Natural killer cell (primary cell): Measurements from ENCODE around the gene MCMBP. TPM values are rescaled to one million over a fixed set of nuclear protein-coding genes. Genes with fewer than 3 reads are reported as not detected.

ENCODE experiments used
- ATAC-seq, 3 donors: fragments of 150-1000 bp in 2 of 3; fragments of 200-7000 bp in 1 of 3; cut with Tn5 transposase; 1 replicate in 1 of 3; 2 replicates in 2 of 3; pipeline ENCODE4 v1.10.0; 2021; ENCODE audit warnings: mild to moderate bottlenecking in 2 of 3, moderate library complexity in 2 of 3
- DNase-seq, 2 donors: peaks; one replicate each; pipeline versions ENCODE4 v3.0.0 to v3.0.0-alpha.2; 2013 to 2021; ENCODE audit warnings: mixed read lengths in 1 of 2
- H3K27ac ChIP-seq: one replicate; pipeline ENCODE4 v1.5.1; 2013; ENCODE audit warnings: mild to moderate bottlenecking, low read length
- H3K27me3 ChIP-seq: one replicate; pipeline ENCODE4 v1.6.1; 2013; ENCODE audit warnings: low read length; ENCODE audit not compliant: control insufficient read depth, insufficient read depth
- H3K36me3 ChIP-seq: one replicate; pipeline ENCODE4 v1.6.1; 2013; ENCODE audit warnings: low read length; ENCODE audit not compliant: control insufficient read depth, insufficient read depth
- H3K4me1 ChIP-seq: one replicate; pipeline ENCODE4 v1.6.1; 2013; ENCODE audit warnings: low read length; ENCODE audit not compliant: control insufficient read depth, insufficient read depth
- H3K4me3 ChIP-seq: one replicate; pipeline ENCODE4 v1.5.1; 2013; ENCODE audit warnings: low read length
- H3K9me3 ChIP-seq: one replicate; pipeline ENCODE4 v1.6.1; 2013; ENCODE audit warnings: low read length; ENCODE audit not compliant: control insufficient read depth, insufficient read depth
- H3K27ac Mint-ChIP-seq, 2 donors: one replicate each; pipeline ENCODE4 v1.8.0; 2022; ENCODE audit warnings: mild to moderate bottlenecking in 2 of 2, mixed read lengths in 2 of 2, moderate library complexity in 1 of 2
- H3K27me3 Mint-ChIP-seq, 2 donors: one replicate each; pipeline ENCODE4 v1.8.0; 2022; ENCODE audit warnings: low read depth in 2 of 2, mixed read lengths in 2 of 2
- H3K36me3 Mint-ChIP-seq: one replicate; pipeline ENCODE4 v1.8.0; 2022; ENCODE audit warnings: mixed read lengths
- H3K4me1 Mint-ChIP-seq, 2 donors: one replicate each; pipeline ENCODE4 v1.8.0; 2022; ENCODE audit warnings: mixed read lengths in 2 of 2
- H3K4me3 Mint-ChIP-seq: one replicate; pipeline ENCODE4 v1.8.0; 2022; ENCODE audit warnings: mild to moderate bottlenecking, moderate library complexity, mixed read lengths
- H3K9me3 Mint-ChIP-seq, 2 donors: one replicate each; pipeline ENCODE4 v1.8.0; 2022; ENCODE audit warnings: mixed read lengths in 2 of 2
- CTCF ChIP-seq: fragments of 200-600 bp; IDR thresholded peaks from one replicate; pipeline ENCODE4 v1.8.0; 2022; ENCODE audit warnings: antibody characterized with exemption
- WGBS: methylation state at CpG from one replicate; pipeline ENCODE4 v1.1.7; 2013; ENCODE audit warnings: missing lambda C conversion rate; ENCODE audit not compliant: insufficient coverage; 5-methylcytosine and 5-hydroxymethylcytosine counted together
- intact Hi-C: fragments of 100-400 bp; cut with micrococcal nuclease; formaldehyde crosslinking; loops from one replicate; pipeline ENCODE4 v1.14.2; 2022
- total RNA-seq, 4 donors: library from RNA; stranded (reverse); fragments of 120-200 nt in 1 of 4; gene quantifications; one replicate each; pipeline versions ENCODE4 v1.2.3 to v1.2.4, GENCODE V29; 2013 to 2022

MCMBP gene
- total RNA-seq, 3 donors from 2014 or later (not counting 1 experiment from before 2014, with no cell fraction given), result 26.4 to 39.2 (median 28.6) TPM

GRCh38 chr10:119824299-119824698 lies 48.3 kb downstream of the MCMBP start:
- intact Hi-C loops, result no loop called here
- DNase-seq, result no peak
- Mint-ChIP-seq H3K27me3 (no peaks in the 10 kb centered on the region), H3K36me3 (peaks cover 12% of the 10 kb centered on the region), H3K9me3 (no peaks in the 10 kb centered on the region), H3K4me3 (no peak overlapping the region), H3K4me1 (no peaks in the 10 kb centered on the region), H3K27ac (no peak overlapping the region)
- H3K27ac ChIP-seq, result no peak overlapping the region
- H3K9me3 ChIP-seq, result no peaks in the 10 kb centered on the region
- no peak for ATAC-seq
- H3K4me3 ChIP-seq, result no peak overlapping the region
- TF ChIP-seq CTCF, result no peak
- H3K36me3 ChIP-seq, result peaks cover 34% of the 10 kb centered on the region
- no peaks in the 10 kb centered on the region for H3K27me3 ChIP-seq
- WGBS, result 58% methylated on average over 3 of the region's 3 CpGs
- H3K4me1 ChIP-seq, result no peaks in the 10 kb centered on the region

GRCh38 chr10:119821182-119821581 lies 51.5 kb downstream of the MCMBP start:
- peaks cover 7% of the 10 kb centered on the region for H3K36me3 Mint-ChIP-seq
- intact Hi-C loops, result no loop called here
- peaks cover 4 to 5% of the 10 kb centered on the region in 2 donors for H3K4me1 Mint-ChIP-seq
- no peaks in the 10 kb centered on the region for H3K27me3 ChIP-seq
- DNase-seq (no peak), ATAC-seq (no peak)
- no peak overlapping the region for H3K27ac Mint-ChIP-seq
- no peak overlapping the region for H3K27ac ChIP-seq
- WGBS, result no CpG with 5 or more reads among the region's 4 CpGs
- H3K9me3 ChIP-seq, result no peaks in the 10 kb centered on the region
- no peaks in the 10 kb centered on the region for H3K9me3 Mint-ChIP-seq
- H3K27me3 Mint-ChIP-seq, result no peaks in the 10 kb centered on the region
- H3K4me1 ChIP-seq, result peaks cover 9% of the 10 kb centered on the region
- no peak for TF ChIP-seq CTCF
- H3K4me3 ChIP-seq, result no peak overlapping the region
- H3K4me3 Mint-ChIP-seq, result no peak overlapping the region
- H3K36me3 ChIP-seq, result peaks cover 13% of the 10 kb centered on the region

GRCh38 chr10:119818889-119819270 lies 53.8 kb downstream of the MCMBP start:
- Histone ChIP-seq H3K4me3 (no peak overlapping the region), H3K36me3 (peaks cover 11% of the 10 kb centered on the region), H3K4me1 (peaks cover 29% of the 10 kb centered on the region), H3K9me3 (no peaks in the 10 kb centered on the region), H3K27me3 (no peaks in the 10 kb centered on the region), H3K27ac (no peak overlapping the region)
- intact Hi-C loops, result no loop called here
- TF ChIP-seq CTCF, result no peak
- peaks cover 19% of the 10 kb centered on the region in 2 donors for H3K4me1 Mint-ChIP-seq
- H3K4me3 Mint-ChIP-seq, result no peak overlapping the region
- H3K27ac Mint-ChIP-seq, result no peak overlapping the region
- peaks cover 12% of the 10 kb centered on the region for H3K36me3 Mint-ChIP-seq
- H3K9me3 Mint-ChIP-seq, result no peaks in the 10 kb centered on the region
- DNase-seq, result no peak
- no peak for ATAC-seq
- H3K27me3 Mint-ChIP-seq, result peaks cover 0 to 2% of the 10 kb centered on the region in 2 donors
- WGBS, result 76% methylated on average over 8 of the region's 10 CpGs
